GM23248 (cell line): ENCODE data around the gene OR1I1.

Experiments used
- EZH2 ChIP-seq: fragments of 200-600 bp; sonication (generic); IDR thresholded peaks from 2 replicates; pipeline ENCODE4 v1.6.1; 2018; ENCODE audit warnings: antibody characterized with exemption, mild to moderate bottlenecking; ENCODE audit not compliant: insufficient read depth, poor library complexity, severe bottlenecking
- EZH2phosphoT487 ChIP-seq: fragments of 200-600 bp; sonication (generic); IDR thresholded peaks from 2 replicates; pipeline ENCODE4 v1.6.1; 2018; ENCODE audit warnings: antibody characterized with exemption, moderate library complexity, mild to moderate bottlenecking, low read depth; ENCODE audit not compliant: insufficient read depth

- TF ChIP-seq EZH2phosphoT487 (no peak), EZH2 (no peak)
Measured at GRCh38 chr19:15138427-15138826, 56.4 kb downstream of the OR1I1 start.
